GM18951 (cell line): Measurements from ENCODE around the gene PGK2.
"Not testable (repeated sequence)": the region's sequence is repeated elsewhere in the genome, so short reads cannot be mapped to it uniquely, and the experiment has no call there.

Experiments used
- POLR2A ChIP-seq: IDR thresholded peaks from 4 replicates; pipeline ENCODE4 v1.6.1; 2011; ENCODE audit warnings: mild to moderate bottlenecking; ENCODE audit not compliant: insufficient read length, insufficient read depth; ENCODE audit errors: extremely low read depth
- in situ Hi-C: fragments of 300-500 bp; cut with MboI; formaldehyde crosslinking; loops from one replicate; pipeline ENCODE4 v1.12.0; 2022; ENCODE audit warnings: low sequenced_read_pairs, mixed read lengths, inconsistent platforms; ENCODE audit not compliant: unreplicated experiment

Gene PGK2

DNA sequence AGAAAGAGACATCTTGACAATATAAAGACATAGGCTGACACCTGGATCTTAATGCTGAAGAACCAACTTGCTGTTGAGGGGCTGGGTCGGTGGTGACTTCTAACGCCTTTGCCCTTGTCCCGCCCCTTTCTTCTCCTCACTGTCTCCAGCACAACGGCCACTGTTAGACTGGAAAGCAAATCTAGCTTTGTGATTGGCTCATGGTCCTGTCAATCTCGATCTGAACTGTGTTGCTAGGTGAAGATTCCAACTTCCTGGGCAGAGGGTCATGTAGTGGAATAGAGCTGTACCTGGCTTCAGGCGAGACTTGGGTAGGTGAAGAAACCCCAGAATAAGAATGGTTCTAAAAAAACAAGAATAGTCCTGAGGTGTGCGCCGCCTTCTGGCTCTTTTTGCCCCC is at the start of gene PGK2:
PGK2 (minus strand) TSS at position 110 of the 400 bp plus-strand sequence; CDS start at position 12, 98 bp downstream.
- no peak for TF ChIP-seq POLR2A
- in situ Hi-C loops: no loop called here

DNA sequence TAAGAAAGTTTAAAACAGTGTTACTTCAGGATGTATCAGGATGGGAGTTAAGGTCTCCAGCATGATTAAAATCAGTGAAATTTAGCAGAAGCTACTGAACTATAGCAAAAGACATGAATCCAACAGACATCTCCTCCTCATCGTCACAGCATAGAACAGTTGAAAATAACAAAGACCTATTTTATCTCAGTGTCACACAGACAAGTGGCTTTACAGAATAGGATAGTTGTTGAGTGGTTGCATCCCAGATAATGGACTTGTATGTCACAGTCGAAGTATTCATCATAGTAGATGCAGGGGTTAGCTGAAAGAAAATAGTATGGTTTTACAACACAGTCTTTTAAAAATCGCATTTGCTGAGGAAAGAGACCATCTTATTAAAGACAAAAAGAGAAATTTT is 48.1 kb upstream of the PGK2 start:
- no peak for TF ChIP-seq POLR2A
- in situ Hi-C loops: loop anchor here (10.0 kb wide), 1 partner anchor 90 kb away; the partner anchor contains the start of gene CRISP3

DNA sequence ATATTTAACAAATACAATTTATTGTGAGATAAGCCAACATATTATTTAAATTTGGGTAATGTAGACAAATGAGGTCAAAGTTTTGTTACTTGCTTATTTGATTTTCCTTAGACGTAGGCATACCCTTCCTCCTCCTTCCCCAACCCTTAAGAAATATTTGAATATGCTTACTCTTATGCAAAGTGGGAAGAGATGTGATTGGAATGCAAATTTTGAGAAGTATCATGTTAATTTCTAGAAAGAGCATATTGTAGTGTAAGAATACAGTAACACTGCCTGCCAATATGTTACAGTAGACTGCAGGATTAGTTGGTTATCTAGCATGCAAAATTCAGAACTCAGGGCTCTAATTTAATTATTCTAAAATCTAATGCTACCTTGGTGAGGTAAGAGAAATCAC is 46.3 kb upstream of the PGK2 start:
- in situ Hi-C loops: loop anchor here (10.0 kb wide), 1 partner anchor 89 kb away; the partner anchor contains the start of gene CRISP3
- TF ChIP-seq POLR2A: no peak

DNA sequence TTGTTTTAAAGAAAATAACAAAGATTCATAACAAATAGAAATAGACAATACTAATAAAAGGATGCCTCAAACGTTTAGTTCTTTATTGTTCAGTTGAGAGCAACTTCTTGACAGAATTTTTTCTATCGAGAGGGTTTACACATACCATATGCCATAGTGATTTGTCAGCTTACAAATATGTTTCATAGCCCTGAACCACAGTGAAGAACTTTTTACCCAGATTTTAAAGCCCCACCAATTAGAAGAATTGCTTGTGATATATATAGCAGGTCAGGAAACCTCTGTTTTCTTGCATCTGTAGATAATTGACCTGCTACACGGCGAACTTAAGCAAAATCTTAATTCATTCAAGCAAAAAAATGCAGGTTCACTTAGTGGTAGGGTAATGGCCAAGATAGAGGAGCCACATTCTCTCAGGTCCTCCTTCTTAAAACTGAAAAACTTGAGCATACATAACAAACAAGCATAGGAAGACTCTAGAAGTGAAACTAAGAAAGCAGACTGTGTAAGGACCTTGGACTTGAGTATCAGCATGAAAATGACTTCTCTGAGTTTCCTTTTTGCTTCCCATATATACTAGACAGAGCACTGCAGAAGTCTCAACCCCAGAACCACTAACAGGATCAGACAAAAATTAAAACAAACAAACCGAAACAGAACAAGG is 39.8 kb upstream of the PGK2 start:
- in situ Hi-C loops: no loop called here
- no peak for TF ChIP-seq POLR2A

DNA sequence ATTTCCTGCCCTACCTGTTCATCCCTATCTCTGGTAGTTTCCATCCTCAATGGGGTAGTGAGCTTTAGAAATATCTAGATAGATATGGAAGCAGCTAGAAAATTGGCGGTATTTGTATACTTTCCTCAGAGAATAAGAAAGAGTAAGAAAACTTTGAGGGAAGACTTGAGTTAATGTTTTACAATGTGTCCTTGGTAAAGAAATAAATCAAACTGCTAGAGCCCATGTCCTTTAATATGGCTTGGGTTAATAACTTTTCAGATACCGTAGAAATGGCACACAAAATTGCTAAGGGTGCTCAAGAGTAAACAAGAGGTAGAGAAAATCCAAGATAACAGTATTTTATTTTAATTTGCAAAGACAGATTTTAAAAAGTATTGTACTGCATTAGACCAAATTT is 28.1 kb upstream of the PGK2 start:
- TF ChIP-seq POLR2A: no peak
- in situ Hi-C loops: no loop called here

DNA sequence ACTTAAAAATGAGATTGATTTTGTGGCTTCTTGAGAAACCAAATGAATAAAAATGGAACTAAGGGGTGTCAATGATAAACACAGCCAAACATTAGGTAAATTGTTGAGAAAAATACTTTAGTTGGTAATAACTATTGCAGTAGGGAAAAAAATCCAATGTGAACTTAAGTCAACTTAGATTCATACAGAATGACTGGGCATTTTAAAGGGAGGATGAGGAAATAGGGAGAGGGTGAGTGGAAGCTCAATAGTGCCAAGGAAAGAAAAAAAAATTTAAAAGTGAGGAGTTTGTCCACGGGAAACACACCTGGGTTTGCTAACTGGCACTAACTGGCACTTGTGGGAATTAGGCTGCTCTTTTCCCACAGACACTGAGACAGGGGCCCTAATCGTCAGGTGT is 26.2 kb upstream of the PGK2 start:
- TF ChIP-seq POLR2A: no peak
- in situ Hi-C loops: no loop called here

DNA sequence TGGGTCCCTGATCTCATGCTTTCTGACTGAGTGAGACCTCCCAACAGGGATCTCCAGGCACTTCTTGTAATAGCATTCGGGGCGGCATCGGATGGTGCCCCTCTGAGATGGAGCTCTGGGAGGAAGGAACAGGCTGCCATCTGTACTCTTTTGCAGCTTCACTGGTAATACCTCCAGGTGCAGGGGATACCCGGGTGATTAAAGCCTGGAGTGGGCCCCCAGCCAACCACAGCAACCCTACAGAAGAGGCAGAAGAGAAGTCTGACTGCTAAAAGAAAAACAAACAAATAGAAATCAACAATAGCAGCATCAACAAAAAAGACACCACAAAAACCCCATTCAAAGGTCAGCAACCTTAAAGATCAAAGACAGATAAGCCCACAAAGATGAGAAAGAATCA is 19.1 kb upstream of the PGK2 start:
- in situ Hi-C loops: no loop called here
- no peak for TF ChIP-seq POLR2A

DNA sequence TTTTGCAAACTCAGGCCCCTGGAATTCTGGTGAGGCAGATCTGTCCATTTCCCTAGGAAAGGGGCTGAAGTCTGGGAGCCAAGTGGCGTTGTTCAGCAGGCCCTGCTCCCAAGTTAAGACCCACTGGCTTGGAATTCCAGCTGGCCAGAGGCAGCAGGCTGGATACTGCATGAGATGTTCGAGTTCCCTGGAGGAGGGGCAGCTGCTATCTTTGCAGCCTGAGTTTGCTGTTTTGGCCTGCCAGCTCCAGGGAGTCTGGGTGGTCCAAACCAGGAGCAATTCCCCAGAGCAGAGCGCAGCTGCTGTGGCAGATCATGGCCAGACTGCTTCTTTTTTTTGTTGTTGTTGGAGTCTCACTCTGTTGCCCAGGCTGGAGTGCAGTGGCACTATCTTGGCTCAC is 18.2 kb upstream of the PGK2 start:
- in situ Hi-C loops: no loop called here
- TF ChIP-seq POLR2A: no peak

DNA sequence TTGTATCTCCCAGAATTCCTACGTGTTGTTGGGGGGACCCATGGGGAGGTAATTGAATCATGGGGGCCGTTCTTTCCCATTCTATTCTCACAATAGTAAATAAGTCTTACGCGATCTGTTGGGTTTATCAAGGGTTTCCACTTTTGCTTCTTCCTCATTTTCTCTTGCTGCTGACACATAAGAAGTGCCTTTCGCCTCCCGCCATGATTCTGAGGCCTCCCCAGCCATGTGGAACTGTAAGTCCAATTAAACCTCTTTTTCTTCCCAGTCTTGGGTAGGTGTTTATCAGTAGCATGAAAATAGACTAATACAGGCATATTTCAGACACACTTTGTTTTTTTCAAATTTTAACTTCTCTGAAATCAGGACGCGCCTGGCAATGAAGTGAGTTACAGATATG is 14.4 kb upstream of the PGK2 start:
- in situ Hi-C loops: no loop called here
- no peak for TF ChIP-seq POLR2A

DNA sequence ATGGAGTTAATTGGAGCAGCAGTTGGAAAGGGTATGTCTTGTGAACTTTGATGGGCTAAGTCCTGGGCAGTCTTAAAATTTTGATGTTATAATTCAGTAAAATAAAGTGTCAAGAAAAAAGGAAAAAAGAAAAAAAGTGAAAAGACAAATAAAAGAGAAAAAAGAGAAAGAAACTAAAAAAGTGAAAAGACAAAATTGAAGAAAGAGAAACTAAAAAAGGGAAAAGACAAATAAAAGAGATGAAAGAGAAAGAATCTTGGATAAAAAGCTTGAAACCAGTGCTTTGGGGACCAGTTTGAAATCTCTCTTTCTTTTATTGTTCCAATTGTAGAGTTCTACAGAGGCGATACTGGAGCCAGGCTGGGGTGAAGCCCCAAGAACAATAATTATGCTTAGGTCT is 12.0 kb upstream of the PGK2 start:
- in situ Hi-C loops: no loop called here
- no peak for TF ChIP-seq POLR2A

DNA sequence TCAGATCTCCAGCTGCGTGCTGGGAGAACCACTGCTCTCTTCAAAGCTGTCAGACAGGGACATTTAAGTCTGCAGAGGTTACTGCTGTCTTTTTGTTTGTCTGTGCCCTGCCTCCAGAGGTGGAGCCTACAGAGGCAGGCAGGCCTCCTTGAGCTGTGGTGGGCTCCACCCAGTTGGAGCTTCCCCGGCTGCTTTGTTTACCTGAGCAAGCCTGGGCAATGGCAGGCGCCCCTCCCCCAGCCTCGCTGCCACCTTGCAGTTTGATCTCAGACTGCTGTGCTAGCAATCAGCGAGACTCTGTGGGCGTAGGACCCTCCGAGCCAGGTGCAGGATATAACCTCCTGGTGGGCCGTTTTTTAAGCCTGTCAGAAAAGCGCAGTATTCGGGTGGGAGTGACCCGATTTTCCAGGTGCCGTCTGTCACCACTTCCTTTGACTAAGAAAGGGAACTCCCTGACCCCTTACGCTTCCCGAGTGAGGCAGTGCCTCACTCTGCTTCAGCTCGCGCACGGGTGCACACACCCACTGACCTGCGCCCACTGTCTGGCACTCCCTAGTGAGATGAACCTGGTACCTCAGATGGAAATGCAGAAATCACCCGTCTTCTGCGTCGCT is 9.9 kb upstream of the PGK2 start:
- in situ Hi-C loops: not testable (repeated sequence)

DNA sequence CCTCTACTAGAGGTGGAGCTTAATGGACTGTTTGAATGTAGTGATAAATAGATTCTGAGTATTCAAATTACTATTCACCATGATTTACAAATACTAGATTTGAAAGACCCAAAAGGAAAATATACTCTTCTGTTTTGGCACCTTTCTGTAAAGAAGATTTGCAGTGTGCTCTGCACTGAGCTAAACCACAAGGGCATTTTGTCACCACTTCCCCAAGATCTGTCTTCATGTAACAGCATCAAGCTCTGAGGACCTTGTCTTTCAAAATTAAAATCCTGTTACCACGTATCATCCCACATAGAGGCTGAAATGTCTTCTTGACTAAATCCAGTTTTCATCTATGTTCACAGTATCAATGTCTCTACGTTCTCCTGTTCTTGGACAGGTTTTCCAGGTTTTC is 3.3 kb upstream of the PGK2 start:
- in situ Hi-C loops: no loop called here
- no peak for TF ChIP-seq POLR2A

DNA sequence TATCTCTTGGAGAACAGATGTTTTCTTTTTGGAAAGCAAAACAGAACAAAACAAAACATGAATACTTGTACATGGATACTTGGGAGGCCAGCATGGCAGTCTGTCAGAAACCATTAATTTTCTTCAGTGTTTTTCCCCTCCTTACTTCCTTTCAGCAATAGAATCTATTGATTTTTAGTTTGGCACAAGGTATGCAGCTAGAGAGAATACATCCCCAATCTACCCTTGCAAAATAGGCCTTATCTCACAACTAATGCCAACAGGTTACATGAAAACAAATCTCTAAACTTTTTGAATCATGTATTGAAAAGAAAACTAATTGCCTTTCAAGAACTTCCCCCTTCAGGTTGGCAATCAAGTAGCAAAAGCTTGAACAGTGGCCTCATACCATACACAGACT is 2.8 kb downstream of the PGK2 start:
- no peak for TF ChIP-seq POLR2A
- in situ Hi-C loops: no loop called here

DNA sequence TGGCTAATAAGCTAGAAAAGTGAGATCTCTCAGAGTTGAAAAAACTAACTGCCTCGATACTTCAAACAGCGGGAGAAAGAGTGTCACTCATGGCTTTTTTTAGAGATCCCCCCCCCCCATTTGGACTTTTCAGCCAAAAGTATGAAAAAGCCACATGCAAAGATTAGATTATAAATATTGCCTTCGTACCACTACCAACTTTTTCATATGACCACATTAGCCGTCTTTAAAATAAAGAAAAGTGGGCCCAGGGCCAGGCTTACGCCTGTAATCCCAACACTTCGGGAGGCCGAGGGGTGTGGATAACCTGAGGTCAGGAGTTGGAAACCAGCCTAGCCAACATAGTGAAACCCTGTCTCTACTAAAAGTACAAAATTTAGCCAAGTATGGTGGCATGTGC is 4.4 kb downstream of the PGK2 start:
- in situ Hi-C loops: no loop called here
- TF ChIP-seq POLR2A: no peak

DNA sequence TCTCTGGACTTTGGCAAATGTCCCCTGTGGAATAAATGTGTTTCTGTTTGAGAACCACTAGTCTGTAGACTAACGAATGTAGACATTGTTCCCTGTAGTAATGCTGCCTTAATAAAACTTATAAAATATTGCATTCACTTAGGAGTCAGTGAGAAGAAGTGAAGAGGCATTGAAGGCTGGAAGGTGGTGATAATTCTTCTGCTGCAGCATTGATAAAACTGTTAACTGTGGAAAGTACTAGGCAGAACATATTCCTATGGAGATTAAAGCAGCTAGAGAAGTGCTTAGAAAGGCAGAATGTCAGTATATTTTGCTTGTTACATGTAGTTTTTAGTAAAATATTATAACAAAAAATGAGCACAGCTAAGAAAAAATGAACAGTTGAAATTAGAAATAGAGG is 4.8 kb downstream of the PGK2 start:
- no peak for TF ChIP-seq POLR2A

DNA sequence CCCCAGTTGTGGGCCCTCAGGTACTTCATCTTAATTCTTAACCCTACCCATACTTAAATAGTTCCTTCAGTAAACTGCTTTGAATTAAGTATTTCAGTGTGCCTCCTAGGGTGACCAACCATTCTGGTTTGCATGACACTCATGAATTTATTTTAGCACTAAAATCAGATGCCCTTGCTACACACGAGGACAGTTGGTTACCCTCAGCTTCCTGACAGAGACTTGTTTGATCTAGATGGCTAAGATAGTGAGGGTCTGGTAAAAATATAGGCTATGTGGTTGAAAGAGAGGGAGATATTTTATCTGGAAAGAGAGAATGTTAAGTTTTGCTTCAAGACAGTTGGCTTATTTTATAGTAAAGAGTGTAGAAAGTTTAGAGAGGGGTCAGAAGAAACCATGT is 10.6 kb downstream of the PGK2 start:
- no peak for TF ChIP-seq POLR2A
- in situ Hi-C loops: no loop called here

More for the DNA sequence above, 4.8 kb downstream of the PGK2 start:
- in situ Hi-C loops: no loop called here
